ENCODE results near the gene PAPOLB. TPM values are rescaled to one million over a fixed set of nuclear protein-coding genes. Genes with fewer than 3 reads are reported as not detected.

The PAPOLB gene
- total RNA-seq, 2 donors from 2014 or later = 0.11 to 0.28 TPM

DNA sequence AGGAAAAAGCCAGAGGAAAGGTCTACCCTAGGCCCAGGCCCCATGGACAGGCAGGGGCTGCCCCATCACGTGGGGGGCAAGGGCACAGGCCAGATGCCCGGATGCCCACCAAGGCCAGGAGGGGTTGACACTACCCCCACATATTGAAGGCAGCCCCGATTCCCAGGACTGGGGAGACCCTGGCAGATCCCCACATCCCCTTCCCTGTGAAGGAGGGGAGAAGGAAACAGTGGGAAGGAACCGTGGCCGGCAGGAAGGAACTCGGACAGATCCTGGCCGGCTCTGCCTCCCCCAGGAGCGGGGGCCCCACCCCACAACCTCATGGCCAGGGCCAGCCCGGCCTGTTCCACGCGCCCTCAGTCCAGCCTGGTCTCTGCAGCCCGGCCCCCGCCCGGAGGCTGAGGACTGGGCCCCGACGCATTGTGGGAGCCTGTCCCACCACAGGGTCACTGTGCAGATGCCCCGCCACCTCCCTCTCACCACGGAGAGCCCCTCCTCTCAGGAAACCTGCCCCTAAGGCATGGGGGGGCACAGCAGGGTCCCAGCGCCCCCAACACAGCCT lies 41.3 kb downstream of the PAPOLB start:
- H3K9me3 ChIP-seq = no peaks in the 10 kb centered on the region
- H3K4me1 ChIP-seq = peaks cover 0 to 22% of the 10 kb centered on the region in 2 donors
- no peaks in the 10 kb centered on the region for H3K36me3 ChIP-seq
- H3K27ac ChIP-seq = peak overlapping the region; percentile 29 to 56
- no peaks in the 10 kb centered on the region for H3K27me3 ChIP-seq
- DNase-seq (ENCODE audit: low spot score) = no peak
- H3K4me3 ChIP-seq = no peak overlapping the region
- TF ChIP-seq, protein P1, sequence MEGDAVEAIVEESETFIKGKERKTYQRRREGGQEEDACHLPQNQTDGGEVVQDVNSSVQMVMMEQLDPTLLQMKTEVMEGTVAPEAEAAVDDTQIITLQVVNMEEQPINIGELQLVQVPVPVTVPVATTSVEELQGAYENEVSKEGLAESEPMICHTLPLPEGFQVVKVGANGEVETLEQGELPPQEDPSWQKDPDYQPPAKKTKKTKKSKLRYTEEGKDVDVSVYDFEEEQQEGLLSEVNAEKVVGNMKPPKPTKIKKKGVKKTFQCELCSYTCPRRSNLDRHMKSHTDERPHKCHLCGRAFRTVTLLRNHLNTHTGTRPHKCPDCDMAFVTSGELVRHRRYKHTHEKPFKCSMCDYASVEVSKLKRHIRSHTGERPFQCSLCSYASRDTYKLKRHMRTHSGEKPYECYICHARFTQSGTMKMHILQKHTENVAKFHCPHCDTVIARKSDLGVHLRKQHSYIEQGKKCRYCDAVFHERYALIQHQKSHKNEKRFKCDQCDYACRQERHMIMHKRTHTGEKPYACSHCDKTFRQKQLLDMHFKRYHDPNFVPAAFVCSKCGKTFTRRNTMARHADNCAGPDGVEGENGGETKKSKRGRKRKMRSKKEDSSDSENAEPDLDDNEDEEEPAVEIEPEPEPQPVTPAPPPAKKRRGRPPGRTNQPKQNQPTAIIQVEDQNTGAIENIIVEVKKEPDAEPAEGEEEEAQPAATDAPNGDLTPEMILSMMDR (IDR thresholded peaks at IDR 0.05) = no peak

DNA sequence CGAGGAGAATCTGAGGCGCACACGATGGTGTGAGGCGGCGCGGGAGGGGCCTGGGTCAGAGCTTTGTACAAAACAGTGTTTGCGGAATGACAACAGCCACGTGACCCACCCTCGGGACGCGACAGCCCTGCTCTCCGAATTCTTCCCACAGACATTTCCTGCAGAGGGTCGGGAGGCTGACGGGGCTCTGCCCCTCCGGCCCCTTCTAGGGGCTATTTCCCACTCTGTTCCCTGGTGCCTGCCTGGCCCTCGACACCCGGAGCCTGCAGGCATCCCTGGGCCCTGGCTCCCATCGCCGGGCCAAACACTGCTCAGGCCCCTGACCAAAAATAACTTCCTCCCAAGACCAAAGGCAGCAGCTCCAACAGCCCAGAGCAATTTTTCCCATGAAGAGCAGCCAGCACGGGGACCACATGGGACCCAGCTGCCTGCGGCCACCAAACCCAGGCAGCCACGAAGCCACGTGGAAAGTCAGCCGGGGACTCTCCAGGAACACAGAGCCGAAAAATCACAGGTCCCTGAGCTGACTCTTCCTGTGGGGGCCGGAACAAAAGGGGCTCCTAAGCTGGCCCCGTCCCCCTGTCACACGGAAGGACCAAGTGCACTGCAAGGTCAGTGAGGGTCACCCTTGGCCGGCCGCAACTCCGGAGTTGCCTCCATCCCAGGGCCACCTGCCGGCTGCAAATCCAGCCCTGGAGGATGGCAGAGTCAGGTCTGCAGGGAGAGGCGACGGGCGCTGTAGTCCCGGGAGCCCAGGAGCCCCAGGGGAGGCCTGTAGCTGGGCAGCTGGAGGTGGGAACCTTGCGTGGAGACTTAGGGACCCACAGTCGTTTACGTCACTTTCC lies 42.0 kb downstream of the PAPOLB start:
- Histone ChIP-seq H3K4me1 (peaks cover 0 to 22% of the 10 kb centered on the region in 2 donors), H3K27me3 (no peaks in the 10 kb centered on the region), H3K36me3 (no peaks in the 10 kb centered on the region), H3K9me3 (no peaks in the 10 kb centered on the region), H3K4me3 (no peak overlapping the region), H3K27ac (peak overlapping the region; percentile 29 to 56)
- TF ChIP-seq, protein P1 (IDR thresholded peaks at IDR 0.05) = no peak
- no peak for DNase-seq (ENCODE audit: low spot score)

DNA sequence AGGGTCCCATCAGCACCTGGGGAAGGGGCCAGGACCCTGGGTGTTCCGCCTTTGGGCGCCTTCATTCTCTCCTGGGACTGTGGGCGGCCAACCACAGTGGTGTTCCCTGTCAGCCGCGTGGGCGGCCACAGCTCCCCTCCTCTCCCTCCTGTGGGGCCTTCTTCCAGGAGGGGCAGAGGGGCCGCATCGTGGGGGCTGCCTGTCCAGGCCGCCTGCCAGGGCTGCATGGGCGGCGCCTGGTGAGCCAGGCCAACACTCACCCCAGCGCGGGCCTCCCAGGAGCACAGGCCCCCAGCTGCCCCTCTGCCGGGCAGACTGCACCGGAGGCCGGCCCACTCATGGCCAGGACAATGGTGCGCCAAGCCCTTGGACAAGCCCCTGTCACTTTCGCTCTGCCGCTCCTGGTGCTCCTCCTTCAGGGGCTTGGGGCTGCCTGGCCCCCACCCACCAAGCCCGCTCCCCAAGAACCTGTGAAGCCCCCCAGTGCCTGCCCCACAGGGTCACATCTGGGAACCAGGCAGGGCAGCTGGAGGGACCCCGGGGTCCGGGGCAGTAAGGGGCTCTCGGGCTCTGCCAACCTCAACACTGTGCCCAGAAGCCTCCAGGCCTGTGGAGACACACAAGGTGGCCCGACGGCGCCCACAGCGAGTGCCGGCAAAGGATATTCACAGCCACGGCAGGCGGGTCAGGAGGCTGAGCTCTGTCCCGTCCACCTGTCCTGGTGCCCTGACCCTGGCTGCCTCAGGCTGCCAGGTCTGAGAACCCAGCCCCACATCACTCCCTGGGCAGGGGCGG lies 43.6 kb downstream of the PAPOLB start:
- Histone ChIP-seq H3K4me3 (no peak overlapping the region), H3K9me3 (no peaks in the 10 kb centered on the region), H3K36me3 (no peaks in the 10 kb centered on the region), H3K4me1 (peaks cover 0 to 22% of the 10 kb centered on the region in 2 donors), H3K27me3 (no peaks in the 10 kb centered on the region), H3K27ac (no peak overlapping the region)
- TF ChIP-seq, protein P1 (IDR thresholded peaks at IDR 0.05) = no peak
- DNase-seq (ENCODE audit: low spot score) = no peak

DNA sequence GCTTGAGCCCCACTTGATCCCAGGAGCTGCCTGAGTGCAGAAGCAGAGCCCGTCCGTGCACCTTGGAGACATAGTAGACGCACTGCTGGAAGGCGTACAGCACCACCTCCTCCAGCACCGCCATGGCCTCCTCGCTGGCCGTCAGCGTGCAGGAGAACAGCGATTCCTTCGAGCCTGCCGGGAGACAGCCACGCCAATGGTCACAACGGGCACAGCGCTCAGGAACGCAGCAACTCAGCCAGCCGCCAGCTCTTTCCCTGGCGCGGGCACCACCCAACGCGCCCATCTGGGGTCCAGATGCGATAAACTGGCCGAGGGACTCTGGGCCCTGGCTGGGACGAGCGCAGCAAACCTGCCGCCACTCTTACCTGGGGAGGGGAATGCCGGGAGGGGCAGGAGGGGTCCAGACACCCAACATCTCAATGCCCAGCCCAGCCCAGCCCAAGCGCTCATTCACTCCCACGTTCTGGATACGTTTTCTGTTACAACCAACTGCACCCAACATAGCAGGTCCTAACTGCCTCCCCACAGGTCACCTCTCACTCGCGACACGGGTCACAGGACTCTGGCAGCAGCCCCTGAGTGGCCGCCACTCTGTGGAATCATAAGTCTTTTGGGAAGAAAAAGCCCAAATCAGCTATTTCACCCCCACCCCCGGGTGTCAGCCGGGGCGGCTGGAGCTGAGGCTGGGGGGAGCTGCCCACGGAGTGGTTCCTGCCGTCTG lies 44.5 kb downstream of the PAPOLB start:
- no peak for DNase-seq (ENCODE audit: low spot score)
- Histone ChIP-seq H3K9me3 (no peaks in the 10 kb centered on the region), H3K4me1 (peaks cover 0 to 22% of the 10 kb centered on the region in 2 donors), H3K27me3 (no peaks in the 10 kb centered on the region), H3K4me3 (no peak overlapping the region), H3K27ac (no peak overlapping the region), H3K36me3 (no peaks in the 10 kb centered on the region)
- TF ChIP-seq, protein P1 (IDR thresholded peaks at IDR 0.05) = no peak

DNA sequence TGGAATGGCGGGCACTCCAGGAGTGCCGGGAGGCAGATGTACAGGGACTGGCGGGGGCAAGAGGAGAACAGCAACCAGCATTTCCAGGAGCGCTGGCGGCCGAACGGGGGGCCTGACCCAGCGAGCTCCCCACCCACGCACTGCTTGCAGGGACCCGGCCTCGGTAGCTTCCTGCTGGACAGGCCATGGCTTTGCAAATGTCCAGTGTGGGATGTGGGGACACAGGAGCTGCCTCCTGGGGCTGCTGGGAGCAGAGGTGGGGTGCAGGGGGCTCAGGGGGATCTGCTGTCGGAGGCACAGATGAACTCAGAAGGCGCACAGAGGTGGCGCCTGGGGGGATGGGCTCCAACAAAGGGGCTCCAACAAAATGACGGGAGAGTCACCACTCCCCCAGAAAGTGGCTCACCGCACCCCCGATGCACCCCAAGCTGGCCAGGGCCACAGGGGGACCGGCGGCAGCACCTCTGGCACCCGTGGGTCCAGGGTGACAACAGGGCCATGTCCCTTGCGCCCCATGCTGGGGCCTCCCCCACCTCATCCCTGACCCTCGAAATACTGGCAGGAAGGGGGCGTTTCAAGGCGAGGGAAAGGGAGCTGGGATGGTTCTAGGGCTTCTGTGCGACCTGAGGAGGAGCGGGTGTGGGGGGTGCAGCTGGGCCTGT lies 45.3 kb downstream of the PAPOLB start:
- Histone ChIP-seq H3K4me1 (peaks cover 0 to 22% of the 10 kb centered on the region in 2 donors), H3K36me3 (no peaks in the 10 kb centered on the region), H3K4me3 (no peak overlapping the region), H3K9me3 (no peaks in the 10 kb centered on the region), H3K27me3 (no peaks in the 10 kb centered on the region), H3K27ac (no peak overlapping the region)
- TF ChIP-seq, protein P1 (IDR thresholded peaks at IDR 0.05) = no peak
- DNase-seq (ENCODE audit: low spot score) = no peak

Measured in right atrium auricular region (tissue), 2 donors.